Measurements from ENCODE around the gene TNFRSF13B. TPM values are rescaled to one million over a fixed set of nuclear protein-coding genes. Genes with fewer than 3 reads are reported as not detected.
"Not testable (repeated sequence)": the region's sequence is repeated elsewhere in the genome, so short reads cannot be mapped to it uniquely, and the experiment has no call there.

TNFRSF13B gene
- total RNA-seq, 1 donor from 2014 or later = not detected

- DNase-seq (ENCODE audit: low read depth, low spot score) = no peak
Observed at GRCh38 chr17:16987066-16987829, 15.3 kb upstream of the TNFRSF13B start.

- DNase-seq (ENCODE audit: low read depth, low spot score) = no peak
Observed at GRCh38 chr17:16986391-16986790, 14.5 kb upstream of the TNFRSF13B start.

GRCh38 chr17:16981928-16982327, 10.0 kb upstream of the TNFRSF13B start:
- no peak for DNase-seq (ENCODE audit: low read depth, low spot score)

GRCh38 chr17:16980813-16981731, 9.2 kb upstream of the TNFRSF13B start:
- no peak for DNase-seq (ENCODE audit: low read depth, low spot score)

- no peak for DNase-seq (ENCODE audit: low read depth, low spot score)
Observed at GRCh38 chr17:16980061-16980460, 8.1 kb upstream of the TNFRSF13B start.

- DNase-seq (ENCODE audit: low read depth, low spot score) = not testable (repeated sequence)
Observed at GRCh38 chr17:16979237-16979823, 7.4 kb upstream of the TNFRSF13B start.

- DNase-seq (ENCODE audit: low read depth, low spot score) = no peak
Observed at GRCh38 chr17:16977932-16978331, 6.0 kb upstream of the TNFRSF13B start.

GRCh38 chr17:16976725-16977550, 5.0 kb upstream of the TNFRSF13B start:
- DNase-seq (ENCODE audit: low read depth, low spot score) = no peak

- DNase-seq (ENCODE audit: low read depth, low spot score) = no peak
Observed at GRCh38 chr17:16975744-16976625, 4.1 kb upstream of the TNFRSF13B start.

GRCh38 chr17:16975277-16975651, 3.3 kb upstream of the TNFRSF13B start:
- no peak for DNase-seq (ENCODE audit: low read depth, low spot score)

GRCh38 chr17:16974569-16975276, 2.8 kb upstream of the TNFRSF13B start:
- no peak for DNase-seq (ENCODE audit: low read depth, low spot score)

GRCh38 chr17:16973760-16974540, 2.0 kb upstream of the TNFRSF13B start:
- no peak for DNase-seq (ENCODE audit: low read depth, low spot score)

- DNase-seq (ENCODE audit: low read depth, low spot score) = not testable (repeated sequence)
Observed at GRCh38 chr17:16973043-16973442, 1.1 kb upstream of the TNFRSF13B start.

GRCh38 chr17:16972346-16972745, 428 bp upstream of the TNFRSF13B start:
- no peak for DNase-seq (ENCODE audit: low read depth, low spot score)

GRCh38 chr17:16969931-16970906, 1.7 kb downstream of the TNFRSF13B start:
- DNase-seq (ENCODE audit: low read depth, low spot score) = no peak

- no peak for DNase-seq (ENCODE audit: low read depth, low spot score)
Observed at GRCh38 chr17:16968786-16969185, 3.1 kb downstream of the TNFRSF13B start.

GRCh38 chr17:16962804-16963203, 9.1 kb downstream of the TNFRSF13B start:
- no peak for DNase-seq (ENCODE audit: low read depth, low spot score)

- no peak for DNase-seq (ENCODE audit: low read depth, low spot score)
Observed at GRCh38 chr17:16961792-16962191, 10.1 kb downstream of the TNFRSF13B start.

All from pulmonary artery endothelial cell (primary cell).